Peyer's patch (tissue), 4 donors: Measurements from ENCODE around the gene HEXA.

Experiments
- POLR2A ChIP-seq, 2 donors: fragments of 450-650 bp; IDR thresholded peaks; one replicate each; pipeline ENCODE4 v1.5.1; 2017; ENCODE audit warnings: antibody characterized with exemption in 2 of 2, mild to moderate bottlenecking in 2 of 2, moderate library complexity in 2 of 2
- TF ChIP-seq, protein P1 (sequence below), 6 experiments: fragments of 450-650 bp in 4 of 6; fragments of 200-600 bp in 2 of 6; sonication (generic) in 1 of 6; IDR thresholded peaks; one replicate each; pipeline ENCODE4 v1.5.1; 2017 to 2019; ENCODE audit warnings: antibody characterized with exemption in 6 of 6, mild to moderate bottlenecking in 3 of 6, moderate library complexity in 1 of 6

DNA sequence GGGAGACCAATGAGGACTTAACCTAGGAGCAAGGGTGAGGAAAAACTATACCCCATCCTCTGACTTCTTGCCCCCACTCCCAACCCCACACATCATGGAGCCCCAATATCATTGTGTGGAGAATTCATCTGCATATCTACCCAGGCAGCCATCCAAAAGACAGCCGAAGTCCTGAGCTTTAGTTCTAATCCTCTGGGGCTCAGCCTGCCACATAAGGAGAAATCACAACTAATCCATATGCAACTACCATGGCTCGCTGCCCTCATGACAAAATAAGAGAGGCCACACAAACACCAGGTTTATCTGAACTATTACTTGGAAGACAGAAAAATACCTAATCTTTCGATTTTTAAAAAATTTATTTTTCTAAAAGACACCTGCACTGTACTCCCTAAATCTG lies 17.7 kb downstream of the HEXA start:
- TF ChIP-seq, protein P1, sequence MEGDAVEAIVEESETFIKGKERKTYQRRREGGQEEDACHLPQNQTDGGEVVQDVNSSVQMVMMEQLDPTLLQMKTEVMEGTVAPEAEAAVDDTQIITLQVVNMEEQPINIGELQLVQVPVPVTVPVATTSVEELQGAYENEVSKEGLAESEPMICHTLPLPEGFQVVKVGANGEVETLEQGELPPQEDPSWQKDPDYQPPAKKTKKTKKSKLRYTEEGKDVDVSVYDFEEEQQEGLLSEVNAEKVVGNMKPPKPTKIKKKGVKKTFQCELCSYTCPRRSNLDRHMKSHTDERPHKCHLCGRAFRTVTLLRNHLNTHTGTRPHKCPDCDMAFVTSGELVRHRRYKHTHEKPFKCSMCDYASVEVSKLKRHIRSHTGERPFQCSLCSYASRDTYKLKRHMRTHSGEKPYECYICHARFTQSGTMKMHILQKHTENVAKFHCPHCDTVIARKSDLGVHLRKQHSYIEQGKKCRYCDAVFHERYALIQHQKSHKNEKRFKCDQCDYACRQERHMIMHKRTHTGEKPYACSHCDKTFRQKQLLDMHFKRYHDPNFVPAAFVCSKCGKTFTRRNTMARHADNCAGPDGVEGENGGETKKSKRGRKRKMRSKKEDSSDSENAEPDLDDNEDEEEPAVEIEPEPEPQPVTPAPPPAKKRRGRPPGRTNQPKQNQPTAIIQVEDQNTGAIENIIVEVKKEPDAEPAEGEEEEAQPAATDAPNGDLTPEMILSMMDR (IDR thresholded peaks at IDR 0.05): no peak
- no peak for TF ChIP-seq POLR2A (IDR thresholded peaks at IDR 0.05)
